GM12878 (cell line): ENCODE results near the gene NPDC1. TPM values are rescaled to one million over a fixed set of nuclear protein-coding genes. Genes with fewer than 3 reads are reported as not detected.

ENCODE experiments used
- ATAC-seq: fragments of 200-7000 bp; cut with Tn5 transposase; 3 replicates; pipeline ENCODE4 v1.9.1; 2020; ENCODE audit warnings: mild to moderate bottlenecking, moderate library complexity
- BruUV-seq: library from RNA; stranded (reverse); fragments of 400-500 nt; replicated peaks from 2 replicates; lab custom pipeline; 2021; lab: Mats Ljungman, UMichigan
- CTCF ChIA-PET: fragments of 300-600 bp; sonication (Branson Sonifier 250); formaldehyde crosslinking; extraction: SDS; loops from one replicate; lab custom pipeline; 2021; ENCODE audit warnings: inconsistent platforms; lab: Yijun Ruan, JAX
- POLR2A ChIA-PET: fragments of 350-600 bp; formaldehyde crosslinking; extraction: SDS; loops from one replicate; lab custom pipeline; 2021; ENCODE audit warnings: inconsistent platforms; lab: Charles Lee
- RAD21 ChIA-PET: fragments of 300-600 bp; sonication (Branson Sonifier 250); formaldehyde crosslinking; loops from one replicate; lab custom pipeline; 2023; ENCODE audit warnings: antibody characterized with exemption; ENCODE audit not compliant: unreplicated experiment; lab: Charles Lee
- SMC1A ChIA-PET: fragments of 300-600 bp; sonication (Branson Sonifier 250); formaldehyde crosslinking; loops from one replicate; lab custom pipeline; 2023; ENCODE audit not compliant: unreplicated experiment, uncharacterized antibody; lab: Charles Lee
- DNase-seq: peaks from one replicate; pipeline ENCODE4 v3.0.0-alpha.2; 2011; ENCODE audit warnings: low read depth, low spot score
- FAIRE-seq: peaks from 3 replicates; lab custom pipeline; 2011; peaks lifted over from hg19 to GRCh38; lab: Jason Lieb, UNC
- H2AFZ ChIP-seq: 2 replicates; pipeline ENCODE4 v1.6.0; 2011; ENCODE audit warnings: low read depth, low read length, control low read depth; ENCODE audit not compliant: control insufficient read depth
- H3K27ac ChIP-seq: 2 replicates; pipeline ENCODE4 v1.5.1; 2011; ENCODE audit warnings: control low read depth; ENCODE audit not compliant: control insufficient read depth, insufficient read depth
- H3K27me3 ChIP-seq, 2 experiments: replicated peaks in 1 of 2; 2 replicates each; pipeline versions ENCODE4 v1.6.0 to v1.6.1; 2011; ENCODE audit warnings: low read length in 1 of 2; ENCODE audit not compliant: control insufficient read depth in 2 of 2, insufficient read depth in 2 of 2
- H3K36me3 ChIP-seq, 2 experiments: 2 replicates each; pipeline ENCODE4 v1.5.1; 2011; ENCODE audit warnings: low read length in 1 of 2; ENCODE audit not compliant: control insufficient read depth in 2 of 2, insufficient read depth in 2 of 2
- H3K4me1 ChIP-seq: 2 replicates; pipeline ENCODE4 v1.6.1; 2011; ENCODE audit warnings: mild to moderate bottlenecking, low read length, moderate library complexity, mixed read lengths; ENCODE audit not compliant: control insufficient read depth, insufficient read depth
- H3K4me2 ChIP-seq: 2 replicates; pipeline ENCODE4 v1.6.0; 2011; ENCODE audit warnings: control low read depth; ENCODE audit not compliant: control insufficient read depth, insufficient read depth
- H3K4me3 ChIP-seq: fragments of 200-600 bp; sonication (generic); 2 replicates; pipeline ENCODE4 v1.5.1; 2016
- H3K79me2 ChIP-seq: 2 replicates; pipeline ENCODE4 v1.6.0; 2011; ENCODE audit warnings: low read length; ENCODE audit not compliant: control insufficient read depth, insufficient read depth
- H3K9ac ChIP-seq: 2 replicates; pipeline ENCODE4 v1.8.0; 2011; ENCODE audit warnings: low read length, control low read depth, mixed read lengths; ENCODE audit not compliant: control insufficient read depth, insufficient read depth
- H3K9me3 ChIP-seq: replicated peaks from 3 replicates; pipeline ENCODE4 v1.5.1; 2011; ENCODE audit warnings: mild to moderate bottlenecking, low read length; ENCODE audit not compliant: control insufficient read depth, insufficient read depth
- H4K20me1 ChIP-seq: 2 replicates; pipeline ENCODE4 v1.6.0; 2011; ENCODE audit not compliant: control insufficient read depth, insufficient read depth
- BRCA1 ChIP-seq: IDR thresholded peaks from 2 replicates; pipeline ENCODE4 v1.6.1; 2011; ENCODE audit warnings: low read depth, low read length, improper control_type of control experiment
- CHD4 ChIP-seq: fragments of 200-600 bp; sonication (generic); IDR thresholded peaks from 2 replicates; pipeline ENCODE4 v1.6.1; 2016; ENCODE audit warnings: mild to moderate bottlenecking
- EP300 ChIP-seq, 2 experiments: fragments of 150-350 bp in 1 of 2; IDR thresholded peaks; 2 replicates each; pipeline ENCODE4 v1.6.1; 2011 to 2012; ENCODE audit warnings: low read depth in 2 of 2, low read length in 2 of 2, borderline replicate concordance in 1 of 2, improper control_type of control experiment in 1 of 2, inconsistent platforms in 1 of 2; ENCODE audit not compliant: control insufficient read depth in 1 of 2
- GABPA ChIP-seq: IDR thresholded peaks from 2 replicates; pipeline ENCODE4 v1.6.1; 2014; ENCODE audit warnings: antibody characterized with exemption, low read depth, mild to moderate bottlenecking, inconsistent platforms
- KDM1A ChIP-seq: fragments of 200-600 bp; sonication (generic); IDR thresholded peaks from 2 replicates; pipeline ENCODE4 v1.6.1; 2016; ENCODE audit warnings: borderline replicate concordance
- NBN ChIP-seq: fragments of 450-650 bp; IDR thresholded peaks from 2 replicates; pipeline ENCODE4 v1.6.1; 2016
- NFXL1 ChIP-seq: fragments of 450-650 bp; IDR thresholded peaks from 2 replicates; pipeline ENCODE4 v1.6.1; 2017; ENCODE audit warnings: antibody characterized with exemption, mild to moderate bottlenecking, borderline replicate concordance
- NFYB ChIP-seq: IDR thresholded peaks from 2 replicates; pipeline ENCODE4 v1.6.1; 2011; ENCODE audit warnings: low read depth, mild to moderate bottlenecking, low read length, improper control_type of control experiment, moderate library complexity; ENCODE audit not compliant: insufficient read depth
- NRF1 ChIP-seq: conservative IDR thresholded peaks from 2 replicates; pipeline ENCODE4 v1.6.1; 2011; ENCODE audit warnings: mild to moderate bottlenecking, low read depth, low read length, improper control_type of control experiment
- SRF ChIP-seq, 2 experiments: IDR thresholded peaks; 2 replicates each; pipeline ENCODE4 v1.6.1; 2011; ENCODE audit warnings: low read depth in 2 of 2, low read length in 2 of 2, mild to moderate bottlenecking in 1 of 2, moderate library complexity in 1 of 2
- SUZ12 ChIP-seq: fragments of 200-600 bp; sonication (generic); IDR thresholded peaks from one replicate; pipeline ENCODE4 v1.6.1; 2018; ENCODE audit warnings: antibody characterized with exemption, mild to moderate bottlenecking; ENCODE audit not compliant: unreplicated experiment
- TCF12 ChIP-seq: IDR thresholded peaks from 2 replicates; pipeline ENCODE4 v1.6.1; 2011; ENCODE audit warnings: low read depth, mild to moderate bottlenecking, low read length
- ZNF217 ChIP-seq: fragments of 450-650 bp; IDR thresholded peaks from 2 replicates; pipeline ENCODE4 v1.6.1; 2017; ENCODE audit warnings: antibody characterized with exemption, mild to moderate bottlenecking
- ZNF24 ChIP-seq: fragments of 450-650 bp; IDR thresholded peaks from 2 replicates; pipeline ENCODE4 v1.6.1; 2017; ENCODE audit warnings: antibody characterized with exemption, mild to moderate bottlenecking
- WGBS: methylation state at CpG from one replicate; pipeline ENCODE4 v1.1.6; 2016; ENCODE audit warnings: low lambda C conversion rate; ENCODE audit not compliant: insufficient replicate concordance, insufficient coverage; ENCODE audit errors: missing lambda C conversion rate; 5-methylcytosine and 5-hydroxymethylcytosine counted together
- in situ Hi-C: fragments of 300-500 bp; cut with MboI; formaldehyde crosslinking; loops from 9 replicates; pipeline ENCODE4 v1.14.3; 2018; ENCODE audit warnings: mixed read lengths
- intact Hi-C: fragments of 100-400 bp; cut with micrococcal nuclease; formaldehyde crosslinking; loops from one replicate; pipeline ENCODE4 v1.14.2; 2022; ENCODE audit not compliant: unreplicated experiment
- polyA plus RNA-seq, 11 experiments: library from polyadenylated mRNA; depleted of rRNA in 4 of 11; unstranded in 6 of 11; stranded (reverse) in 5 of 11; fragments of >200 nt; fragmentation: Nextera tagmentation in 4 of 11; fragmentation: Illumina TruSeq in 1 of 11; extraction: Ambion mirVana in 4 of 11; extraction: Trizol in 1 of 11; gene quantifications; 1 replicate in 1 of 11; 2 replicates in 10 of 11; pipeline versions ENCODE4 v1.2.1 to v1.2.3, GENCODE V29; 2011 to 2016; ENCODE audit warnings: inconsistent platforms in 2 of 11, missing spikeins in 2 of 11, low read depth in 1 of 11
- total RNA-seq, 4 experiments: library from RNA; depleted of rRNA in 3 of 4; stranded (reverse); fragments of >200 nt in 3 of 4; fragmentation: Illumina TruSeq in 1 of 4; extraction: Trizol in 1 of 4; gene quantifications; 2 replicates each; pipeline versions ENCODE4 v1.2.1 to v1.2.3, GENCODE V29; 2013 to 2021
- TF ChIP-seq, protein P1 (sequence below): fragments of 450-650 bp; IDR thresholded peaks from 2 replicates; pipeline ENCODE4 v1.6.1; 2018; ENCODE audit warnings: mild to moderate bottlenecking, low read depth, moderate library complexity; ENCODE audit not compliant: partially characterized antibody
- TF ChIP-seq, protein P2 (sequence below), 3 experiments: IDR thresholded peaks in 2 of 3; conservative IDR thresholded peaks in 1 of 3; 2 replicates each; pipeline ENCODE4 v1.5.1; 2011; ENCODE audit warnings: low read depth in 3 of 3, low read length in 3 of 3, mild to moderate bottlenecking in 3 of 3, control low read depth in 2 of 3, moderate library complexity in 2 of 3, inconsistent platforms in 1 of 3, mixed read lengths in 1 of 3; ENCODE audit not compliant: control insufficient read depth in 2 of 3, insufficient read depth in 1 of 3; ENCODE audit errors: extremely low read depth in 1 of 3
- TF ChIP-seq, protein P3 (sequence below): fragments of 450-650 bp; formaldehyde crosslinking; IDR thresholded peaks from 2 replicates; pipeline ENCODE4 v1.4.0; 2022; ENCODE audit warnings: mild to moderate bottlenecking, moderate library complexity

The NPDC1 gene
- total and polyA plus RNA-seq, 10 of the 15 experiments (the other 5 are each of a cell fraction or from before 2014, with no cell fraction given): 0.04 to 1.7 (median 0.77) TPM; not detected in 2

DNA sequence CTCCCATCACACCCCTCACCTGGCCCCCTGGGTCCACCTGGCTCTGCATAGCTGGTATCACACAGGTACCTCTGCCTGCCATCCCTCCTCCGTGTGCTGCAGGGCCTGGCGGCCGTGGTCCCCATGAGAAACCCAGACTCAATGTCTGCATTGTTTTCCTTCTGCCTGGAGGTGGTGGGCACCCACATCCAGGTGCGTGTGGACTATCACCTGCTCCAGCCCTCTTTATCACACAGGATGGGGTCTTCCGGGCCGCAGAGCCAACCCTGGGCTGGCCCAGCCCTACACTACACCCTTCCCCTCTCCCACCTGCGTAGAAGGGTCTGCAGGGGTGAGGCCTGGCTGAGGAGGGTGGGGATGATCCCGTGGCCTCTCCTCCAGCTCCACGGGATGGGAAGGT lies 7.1 kb downstream of the NPDC1 start:
- Histone ChIP-seq H3K27me3 (peaks cover 2 to 5% of the 10 kb centered on the region in 2 experiments; a peak in 2 of 4 replicates), H3K79me2 (no peaks in the 10 kb centered on the region), H3K27ac (no peak overlapping the region), H3K4me1 (peaks cover 10% of the 10 kb centered on the region), H3K4me2 (no peak overlapping the region), H3K9me3 (no peaks in the 10 kb centered on the region), H3K36me3 (no peaks in the 10 kb centered on the region), H3K9ac (no peak overlapping the region), H4K20me1 (no peaks in the 10 kb centered on the region), H2AFZ (no peak overlapping the region), H3K4me3 (no peak overlapping the region)
- no peak for FAIRE-seq
- ChIA-PET RAD21 (interaction anchor here (1.8 kb wide), 1 partner anchor 91 kb away, joined by 6 read pairs; no protein-coding TSS in a partner anchor), CTCF (interaction anchor here (1.0 to 2.2 kb wide), 3 partner anchors 9 to 91 kb away, joined by 3 to 9 read pairs (median 5); no protein-coding TSS in a partner anchor), SMC1A (no interaction called here), POLR2A (no interaction called here)
- DNase-seq: no peak
- intact Hi-C loops (loop anchor here (5.0 kb wide), 1 partner anchor 192 kb away; the partner anchor contains the start of gene PHPT1), in situ Hi-C loops (loop anchor here (5.0 kb wide), 2 partner anchors 92 to 242 kb away; partner anchors contain the start of genes C8G and CCDC183)
- WGBS: 22% methylated on average over 9 of the region's 9 CpGs
- no TSS peak for BruUV-seq
- ATAC-seq: no peak
- no peak for TF ChIP-seq NRF1
- TF ChIP-seq TCF12: no peak
- TF ChIP-seq BRCA1: no peak
- no peak for TF ChIP-seq NBN
- TF ChIP-seq, protein P1, sequence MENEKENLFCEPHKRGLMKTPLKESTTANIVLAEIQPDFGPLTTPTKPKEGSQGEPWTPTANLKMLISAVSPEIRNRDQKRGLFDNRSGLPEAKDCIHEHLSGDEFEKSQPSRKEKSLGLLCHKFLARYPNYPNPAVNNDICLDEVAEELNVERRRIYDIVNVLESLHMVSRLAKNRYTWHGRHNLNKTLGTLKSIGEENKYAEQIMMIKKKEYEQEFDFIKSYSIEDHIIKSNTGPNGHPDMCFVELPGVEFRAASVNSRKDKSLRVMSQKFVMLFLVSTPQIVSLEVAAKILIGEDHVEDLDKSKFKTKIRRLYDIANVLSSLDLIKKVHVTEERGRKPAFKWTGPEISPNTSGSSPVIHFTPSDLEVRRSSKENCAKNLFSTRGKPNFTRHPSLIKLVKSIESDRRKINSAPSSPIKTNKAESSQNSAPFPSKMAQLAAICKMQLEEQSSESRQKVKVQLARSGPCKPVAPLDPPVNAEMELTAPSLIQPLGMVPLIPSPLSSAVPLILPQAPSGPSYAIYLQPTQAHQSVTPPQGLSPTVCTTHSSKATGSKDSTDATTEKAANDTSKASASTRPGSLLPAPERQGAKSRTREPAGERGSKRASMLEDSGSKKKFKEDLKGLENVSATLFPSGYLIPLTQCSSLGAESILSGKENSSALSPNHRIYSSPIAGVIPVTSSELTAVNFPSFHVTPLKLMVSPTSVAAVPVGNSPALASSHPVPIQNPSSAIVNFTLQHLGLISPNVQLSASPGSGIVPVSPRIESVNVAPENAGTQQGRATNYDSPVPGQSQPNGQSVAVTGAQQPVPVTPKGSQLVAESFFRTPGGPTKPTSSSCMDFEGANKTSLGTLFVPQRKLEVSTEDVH: no peak
- TF ChIP-seq, protein P2, sequence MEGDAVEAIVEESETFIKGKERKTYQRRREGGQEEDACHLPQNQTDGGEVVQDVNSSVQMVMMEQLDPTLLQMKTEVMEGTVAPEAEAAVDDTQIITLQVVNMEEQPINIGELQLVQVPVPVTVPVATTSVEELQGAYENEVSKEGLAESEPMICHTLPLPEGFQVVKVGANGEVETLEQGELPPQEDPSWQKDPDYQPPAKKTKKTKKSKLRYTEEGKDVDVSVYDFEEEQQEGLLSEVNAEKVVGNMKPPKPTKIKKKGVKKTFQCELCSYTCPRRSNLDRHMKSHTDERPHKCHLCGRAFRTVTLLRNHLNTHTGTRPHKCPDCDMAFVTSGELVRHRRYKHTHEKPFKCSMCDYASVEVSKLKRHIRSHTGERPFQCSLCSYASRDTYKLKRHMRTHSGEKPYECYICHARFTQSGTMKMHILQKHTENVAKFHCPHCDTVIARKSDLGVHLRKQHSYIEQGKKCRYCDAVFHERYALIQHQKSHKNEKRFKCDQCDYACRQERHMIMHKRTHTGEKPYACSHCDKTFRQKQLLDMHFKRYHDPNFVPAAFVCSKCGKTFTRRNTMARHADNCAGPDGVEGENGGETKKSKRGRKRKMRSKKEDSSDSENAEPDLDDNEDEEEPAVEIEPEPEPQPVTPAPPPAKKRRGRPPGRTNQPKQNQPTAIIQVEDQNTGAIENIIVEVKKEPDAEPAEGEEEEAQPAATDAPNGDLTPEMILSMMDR (IDR thresholded peaks at IDR 0.05 in 2 of 3, conservative IDR thresholded peaks at IDR 0.05 in 1 of 3; ENCODE audit: control insufficient read depth in 2 of 3, extremely low read depth in 1 of 3, insufficient read depth in 1 of 3, low read depth in 3 of 3, low read length in 3 of 3): no peak
- TF ChIP-seq CHD4: no peak
- TF ChIP-seq EP300 (IDR thresholded peaks at IDR 0.05; ENCODE audit: borderline replicate concordance in 1 of 2, control insufficient read depth in 1 of 2, low read depth in 2 of 2, low read length in 2 of 2): no peak
- TF ChIP-seq NFYB: no peak
- TF ChIP-seq ZNF217: no peak
- no peak for TF ChIP-seq GABPA
- TF ChIP-seq KDM1A: no peak
- TF ChIP-seq NFXL1: no peak
- no peak for TF ChIP-seq SRF (IDR thresholded peaks at IDR 0.05; ENCODE audit: low read depth in 2 of 2, low read length in 2 of 2)
- TF ChIP-seq, protein P3, sequence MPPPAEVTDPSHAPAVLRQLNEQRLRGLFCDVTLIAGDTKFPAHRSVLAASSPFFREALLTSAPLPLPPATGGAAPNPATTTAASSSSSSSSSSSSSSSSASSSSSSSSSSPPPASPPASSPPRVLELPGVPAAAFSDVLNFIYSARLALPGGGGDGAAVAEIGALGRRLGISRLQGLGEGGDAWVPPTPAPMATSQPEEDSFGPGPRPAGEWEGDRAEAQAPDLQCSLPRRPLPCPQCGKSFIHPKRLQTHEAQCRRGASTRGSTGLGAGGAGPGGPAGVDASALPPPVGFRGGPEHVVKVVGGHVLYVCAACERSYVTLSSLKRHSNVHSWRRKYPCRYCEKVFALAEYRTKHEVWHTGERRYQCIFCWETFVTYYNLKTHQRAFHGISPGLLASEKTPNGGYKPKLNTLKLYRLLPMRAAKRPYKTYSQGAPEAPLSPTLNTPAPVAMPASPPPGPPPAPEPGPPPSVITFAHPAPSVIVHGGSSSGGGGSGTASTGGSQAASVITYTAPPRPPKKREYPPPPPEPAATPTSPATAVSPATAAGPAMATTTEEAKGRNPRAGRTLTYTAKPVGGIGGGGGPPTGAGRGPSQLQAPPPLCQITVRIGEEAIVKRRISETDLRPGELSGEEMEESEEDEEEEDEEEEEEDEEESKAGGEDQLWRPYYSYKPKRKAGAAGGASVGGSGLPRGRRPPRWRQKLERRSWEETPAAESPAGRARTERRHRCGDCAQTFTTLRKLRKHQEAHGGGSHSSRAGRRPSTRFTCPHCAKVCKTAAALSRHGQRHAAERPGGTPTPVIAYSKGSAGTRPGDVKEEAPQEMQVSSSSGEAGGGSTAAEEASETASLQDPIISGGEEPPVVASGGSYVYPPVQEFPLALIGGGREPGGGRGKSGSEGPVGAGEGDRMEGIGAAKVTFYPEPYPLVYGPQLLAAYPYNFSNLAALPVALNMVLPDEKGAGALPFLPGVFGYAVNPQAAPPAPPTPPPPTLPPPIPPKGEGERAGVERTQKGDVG (CRISPR knock-in tag): no peak
- no peak for TF ChIP-seq SUZ12
- TF ChIP-seq ZNF24: no peak
